Ascending aorta (tissue), 2 donors: ENCODE measurements around the gene C2CD3. TPM values are rescaled to one million over a fixed set of nuclear protein-coding genes. Genes with fewer than 3 reads are reported as not detected.
"Not testable (repeated sequence)": the region's sequence is repeated elsewhere in the genome, so short reads cannot be mapped to it uniquely, and the experiment has no call there.

Source experiments
- DNase-seq, 2 donors: peaks; one replicate each; pipeline ENCODE4 v3.0.0-alpha.2; 2019; ENCODE audit warnings: low spot score in 2 of 2
- H3K27ac ChIP-seq, 2 donors: fragments of 200-600 bp; sonication (generic); one replicate each; pipeline ENCODE4 v1.5.1; 2016 to 2017; ENCODE audit warnings: mild to moderate bottlenecking in 1 of 2
- H3K27me3 ChIP-seq: fragments of 200-600 bp; sonication (generic); one replicate; pipeline ENCODE4 v1.5.1; 2017
- H3K36me3 ChIP-seq, 2 donors: fragments of 200-600 bp; sonication (generic); one replicate each; pipeline ENCODE4 v1.5.1; 2016
- H3K4me1 ChIP-seq, 2 donors: fragments of 200-600 bp; sonication (generic); one replicate each; pipeline ENCODE4 v1.5.1; 2016 to 2017; ENCODE audit warnings: mild to moderate bottlenecking in 1 of 2
- H3K4me3 ChIP-seq, 2 donors: fragments of 200-600 bp; sonication (generic); one replicate each; pipeline ENCODE4 v1.5.1; 2016 to 2017; ENCODE audit warnings: mild to moderate bottlenecking in 1 of 2
- H3K9me3 ChIP-seq, 2 donors: fragments of 200-600 bp; sonication (generic); one replicate each; pipeline ENCODE4 v1.5.1; 2016
- intact Hi-C: fragments of 100-400 bp; cut with DNase I; formaldehyde crosslinking; loops from one replicate; pipeline ENCODE4 v1.15.1; 2023
- total RNA-seq: library from RNA; depleted of rRNA; stranded (reverse); fragments of >200 nt; gene quantifications from one replicate; pipeline ENCODE4 v1.1.0, GENCODE V29; 2016
- TF ChIP-seq, protein P1 (sequence below), 3 experiments: fragments of 200-600 bp in 2 of 3; fragments of 450-650 bp in 1 of 3; sonication (generic) in 2 of 3; IDR thresholded peaks; one replicate each; pipeline ENCODE4 v1.5.1; 2016 to 2019; ENCODE audit warnings: antibody characterized with exemption in 3 of 3, mild to moderate bottlenecking in 1 of 3, moderate library complexity in 1 of 3

C2CD3 gene
- total RNA-seq, 1 donor from 2014 or later = 11.4 TPM

DNA sequence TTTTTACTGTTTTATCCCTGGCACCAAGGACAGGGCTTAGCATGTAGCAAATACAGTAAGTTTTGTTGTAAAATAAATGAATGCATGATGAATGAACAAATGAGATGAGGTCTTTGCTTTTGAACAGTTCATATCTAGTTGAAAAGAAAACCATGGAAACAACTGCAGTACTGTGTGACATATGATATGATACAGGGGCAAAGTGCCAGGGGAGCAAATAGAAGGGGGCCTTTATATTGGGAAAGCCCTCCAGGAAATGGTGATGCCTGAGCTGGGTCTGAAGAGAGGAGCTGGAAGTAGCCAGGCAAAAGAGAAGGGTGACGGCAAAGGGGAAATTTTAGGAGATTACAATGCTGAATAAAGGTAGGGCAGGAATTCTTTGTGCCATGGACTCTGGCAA, 98.1 kb downstream of the C2CD3 start:
- no peaks in the 10 kb centered on the region for H3K27me3 ChIP-seq
- intact Hi-C loops = no loop called here
- TF ChIP-seq, protein P1, sequence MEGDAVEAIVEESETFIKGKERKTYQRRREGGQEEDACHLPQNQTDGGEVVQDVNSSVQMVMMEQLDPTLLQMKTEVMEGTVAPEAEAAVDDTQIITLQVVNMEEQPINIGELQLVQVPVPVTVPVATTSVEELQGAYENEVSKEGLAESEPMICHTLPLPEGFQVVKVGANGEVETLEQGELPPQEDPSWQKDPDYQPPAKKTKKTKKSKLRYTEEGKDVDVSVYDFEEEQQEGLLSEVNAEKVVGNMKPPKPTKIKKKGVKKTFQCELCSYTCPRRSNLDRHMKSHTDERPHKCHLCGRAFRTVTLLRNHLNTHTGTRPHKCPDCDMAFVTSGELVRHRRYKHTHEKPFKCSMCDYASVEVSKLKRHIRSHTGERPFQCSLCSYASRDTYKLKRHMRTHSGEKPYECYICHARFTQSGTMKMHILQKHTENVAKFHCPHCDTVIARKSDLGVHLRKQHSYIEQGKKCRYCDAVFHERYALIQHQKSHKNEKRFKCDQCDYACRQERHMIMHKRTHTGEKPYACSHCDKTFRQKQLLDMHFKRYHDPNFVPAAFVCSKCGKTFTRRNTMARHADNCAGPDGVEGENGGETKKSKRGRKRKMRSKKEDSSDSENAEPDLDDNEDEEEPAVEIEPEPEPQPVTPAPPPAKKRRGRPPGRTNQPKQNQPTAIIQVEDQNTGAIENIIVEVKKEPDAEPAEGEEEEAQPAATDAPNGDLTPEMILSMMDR (IDR thresholded peaks at IDR 0.05) = no peak
- H3K9me3 ChIP-seq = no peaks in the 10 kb centered on the region
- no peak overlapping the region for H3K27ac ChIP-seq
- no peak overlapping the region for H3K4me3 ChIP-seq
- peaks cover 9 to 50% of the 10 kb centered on the region in 2 donors for H3K36me3 ChIP-seq
- DNase-seq = no peak
- H3K4me1 ChIP-seq = no peaks in the 10 kb centered on the region

DNA sequence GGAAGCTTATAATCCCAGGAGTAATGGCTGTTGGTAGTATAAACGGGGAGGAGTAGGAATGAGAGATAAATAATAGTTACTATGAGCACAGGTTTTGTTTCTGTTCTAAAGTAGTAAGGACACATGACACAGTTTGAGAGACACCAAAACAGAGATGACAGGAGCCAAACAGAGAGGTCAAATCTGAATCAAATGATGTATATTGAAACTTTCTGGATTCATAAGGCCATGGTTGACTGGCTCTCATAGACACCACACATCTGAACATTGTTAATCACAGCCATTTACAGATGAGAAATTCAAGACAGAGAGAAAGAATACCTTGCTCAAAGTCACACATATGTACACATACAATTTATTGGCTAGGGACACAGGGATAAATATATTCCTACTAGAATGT, 98.5 kb downstream of the C2CD3 start:
- no peak overlapping the region for H3K4me3 ChIP-seq
- H3K27ac ChIP-seq = no peak overlapping the region
- no peak for DNase-seq
- no peaks in the 10 kb centered on the region for H3K9me3 ChIP-seq
- intact Hi-C loops = no loop called here
- H3K4me1 ChIP-seq = no peaks in the 10 kb centered on the region
- H3K27me3 ChIP-seq = no peaks in the 10 kb centered on the region
- TF ChIP-seq, protein P1 (IDR thresholded peaks at IDR 0.05) = no peak
- peaks cover 9 to 50% of the 10 kb centered on the region in 2 donors for H3K36me3 ChIP-seq

DNA sequence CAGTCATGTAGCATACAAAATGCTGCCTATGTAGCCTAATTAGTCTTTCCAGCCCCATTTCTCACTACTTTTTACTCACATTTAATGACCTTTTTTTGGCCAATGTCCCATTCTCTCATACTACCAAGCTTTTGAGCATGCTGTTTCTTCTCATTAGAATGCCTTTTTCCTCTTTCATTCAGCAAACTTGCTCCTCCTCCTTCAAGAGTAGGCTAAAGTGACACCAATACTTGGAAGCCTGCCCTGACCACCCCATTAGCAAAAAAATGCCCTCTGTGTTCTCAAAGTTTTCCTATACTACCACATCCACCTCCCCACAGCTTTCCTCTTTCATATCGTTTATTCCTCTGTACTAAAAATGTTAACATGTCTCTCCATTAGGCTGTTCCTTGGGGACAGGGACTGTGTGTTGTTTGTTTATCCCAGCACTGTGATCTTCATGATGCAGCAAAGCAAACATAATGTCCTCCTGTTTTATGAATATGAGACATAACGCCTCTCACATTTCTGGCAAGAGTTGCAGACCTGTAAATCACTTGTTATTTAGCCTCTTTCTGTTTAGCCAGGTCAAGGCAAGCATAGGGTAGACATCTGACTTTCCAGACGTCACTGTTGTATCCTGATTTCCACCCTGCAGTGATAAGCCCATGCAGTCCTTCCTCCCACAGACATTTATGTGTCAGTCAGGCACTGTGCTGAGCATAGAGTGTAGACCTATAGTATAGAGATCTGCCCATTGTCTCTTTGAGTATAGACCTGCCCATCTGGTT, 99.9 kb downstream of the C2CD3 start:
- intact Hi-C loops = no loop called here
- Histone ChIP-seq H3K27me3 (no peaks in the 10 kb centered on the region), H3K4me3 (no peak overlapping the region), H3K9me3 (no peaks in the 10 kb centered on the region), H3K27ac (no peak overlapping the region), H3K4me1 (no peaks in the 10 kb centered on the region), H3K36me3 (peaks cover 9 to 50% of the 10 kb centered on the region in 2 donors)
- TF ChIP-seq, protein P1 (IDR thresholded peaks at IDR 0.05) = no peak
- no peak for DNase-seq

DNA sequence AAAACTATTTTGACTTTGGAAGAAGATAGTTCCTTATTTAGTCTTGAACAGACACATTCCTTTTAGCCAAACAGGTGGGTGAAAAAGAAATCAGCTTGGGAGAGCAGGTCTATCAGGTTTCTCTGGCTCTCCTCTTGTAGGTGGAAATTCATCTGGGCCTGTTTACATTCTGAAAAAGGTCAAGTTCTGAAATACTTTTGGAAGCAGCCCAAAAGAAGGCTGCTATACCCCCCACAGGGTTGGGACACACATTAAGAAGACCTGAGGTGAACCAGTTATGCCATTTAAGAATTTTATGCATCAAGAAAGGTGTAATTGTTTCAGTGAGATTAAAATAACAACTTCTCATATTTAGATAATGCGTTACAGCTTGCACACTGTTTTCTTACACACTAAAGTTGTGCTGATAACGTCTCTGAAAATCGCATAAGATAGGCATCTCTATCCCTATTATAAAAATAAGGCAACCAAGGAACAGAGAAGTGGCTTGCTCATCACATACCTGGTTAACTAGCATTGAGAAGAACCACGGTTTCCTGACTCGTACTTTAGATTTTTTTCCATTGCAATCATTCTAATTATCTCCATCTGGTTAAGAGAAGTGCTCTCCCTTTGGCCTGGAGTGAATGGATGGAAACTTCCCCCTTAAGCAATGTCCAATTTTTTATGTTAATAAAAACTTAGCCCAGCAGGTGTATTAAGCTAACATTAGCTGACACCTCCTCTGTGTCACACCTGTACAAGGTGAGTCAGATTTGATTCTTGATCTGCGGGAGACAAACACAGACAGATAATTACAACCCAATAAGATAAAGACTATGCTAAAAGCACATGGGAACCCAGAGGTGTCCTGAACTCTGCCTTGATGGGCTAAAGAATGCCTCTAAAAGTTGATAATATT, 101.4 kb downstream of the C2CD3 start:
- Histone ChIP-seq H3K27ac (no peak overlapping the region), H3K4me3 (no peak overlapping the region), H3K4me1 (no peaks in the 10 kb centered on the region), H3K36me3 (peaks cover 9 to 42% of the 10 kb centered on the region in 2 donors), H3K9me3 (no peaks in the 10 kb centered on the region), H3K27me3 (no peaks in the 10 kb centered on the region)
- intact Hi-C loops = no loop called here
- DNase-seq = no peak
- TF ChIP-seq, protein P1 (IDR thresholded peaks at IDR 0.05) = no peak

DNA sequence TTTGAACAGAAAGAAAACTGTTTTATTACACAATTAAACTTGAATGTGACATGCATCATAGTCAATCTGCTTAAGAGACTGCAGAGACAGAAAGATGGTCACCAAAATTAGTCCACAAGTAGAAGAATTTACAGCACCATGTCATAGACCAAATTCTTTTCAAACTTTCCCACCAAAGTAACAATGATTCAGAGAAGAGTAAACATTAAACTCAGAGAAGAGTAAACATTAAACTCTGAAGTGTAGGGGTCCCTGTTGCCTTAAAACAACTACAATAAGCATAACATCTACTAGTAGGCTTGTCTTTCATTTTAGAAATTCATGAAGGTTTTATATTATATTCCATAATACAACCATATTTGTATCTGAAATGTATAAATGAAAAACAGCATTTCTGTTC, 104.1 kb downstream of the C2CD3 start:
- H3K27ac ChIP-seq, DNase-seq, H3K27me3 ChIP-seq, H3K4me1 ChIP-seq, H3K4me3 ChIP-seq, H3K9me3 ChIP-seq, intact Hi-C loops: not testable (repeated sequence)
- peaks cover 0 to 22% of the 10 kb centered on the region in 2 donors for H3K36me3 ChIP-seq

DNA sequence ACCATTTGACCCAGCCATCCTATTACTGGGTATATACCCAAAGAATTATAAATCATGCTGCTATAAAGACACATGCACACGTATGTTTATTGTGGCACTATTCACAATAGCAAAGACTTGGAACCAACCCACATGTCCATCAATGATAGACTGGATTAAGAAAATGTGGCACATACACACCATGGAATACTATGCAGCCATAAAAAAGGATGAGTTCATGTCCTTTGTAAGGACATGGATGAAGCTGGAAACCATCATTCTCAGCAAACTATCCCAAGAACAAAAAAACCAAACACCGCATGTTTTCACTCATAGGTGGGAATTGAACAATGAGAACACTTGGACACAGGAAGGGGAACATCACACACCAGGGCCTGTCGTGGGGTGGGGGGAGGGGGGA, 105.3 kb downstream of the C2CD3 start:
- H3K9me3 ChIP-seq, intact Hi-C loops, H3K27ac ChIP-seq, H3K4me1 ChIP-seq, H3K27me3 ChIP-seq, DNase-seq, H3K4me3 ChIP-seq: not testable (repeated sequence)
- H3K36me3 ChIP-seq = peaks cover 3 to 17% of the 10 kb centered on the region in 2 donors

DNA sequence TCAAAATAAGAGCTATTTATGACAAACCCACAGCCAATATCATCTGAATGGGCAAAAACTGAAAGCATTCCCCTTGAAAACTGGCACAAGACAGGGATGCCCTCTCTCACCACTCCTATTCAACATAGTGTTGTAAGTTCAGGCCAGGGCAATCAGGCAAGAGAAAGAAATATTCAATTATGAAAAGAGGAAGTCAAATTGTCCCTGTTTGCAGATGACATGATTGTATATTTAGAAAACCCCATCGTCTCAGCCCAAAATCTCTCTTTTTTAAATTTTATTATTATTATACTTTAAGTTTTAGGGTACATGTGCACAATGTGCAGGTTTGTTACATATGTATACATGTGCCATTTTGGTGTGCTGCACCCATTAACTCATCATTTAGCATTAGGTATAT, 107.2 kb downstream of the C2CD3 start:
- H3K36me3 ChIP-seq, H3K4me3 ChIP-seq, H3K4me1 ChIP-seq, H3K27ac ChIP-seq, H3K27me3 ChIP-seq, DNase-seq, H3K9me3 ChIP-seq, intact Hi-C loops: not testable (repeated sequence)

DNA sequence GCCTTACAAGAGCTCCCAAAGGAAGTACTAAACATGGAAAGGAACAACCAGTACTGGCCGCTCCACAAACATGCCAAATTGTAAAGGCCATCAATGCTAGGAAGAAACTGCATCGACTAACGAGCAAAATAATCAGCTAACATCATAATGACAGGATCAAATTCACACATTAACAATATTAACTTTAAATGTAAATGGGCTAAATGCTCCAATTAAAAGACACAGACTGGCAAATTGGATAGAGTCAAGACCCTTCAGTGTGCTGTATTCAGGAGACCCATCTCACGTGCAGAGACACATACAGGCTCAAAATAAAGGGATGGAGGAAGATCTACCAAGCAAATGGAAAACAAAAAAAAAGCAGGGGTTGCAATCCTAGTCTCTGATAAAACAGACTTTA, 109.2 kb downstream of the C2CD3 start:
- H3K27ac ChIP-seq, H3K9me3 ChIP-seq, DNase-seq, intact Hi-C loops, H3K4me3 ChIP-seq, H3K36me3 ChIP-seq, H3K4me1 ChIP-seq, H3K27me3 ChIP-seq: not testable (repeated sequence)
